SU-DHL-6 (cell line): ENCODE measurements around the gene TRPM1.

Experiments
- H2AFZ ChIP-seq: fragments of 200-600 bp; sonication (generic); 2 replicates; pipeline ENCODE4 v1.6.1; 2014; ENCODE audit warnings: low read depth, mild to moderate bottlenecking, moderate library complexity, mixed read lengths, antibody characterized with exemption, low read length; ENCODE audit not compliant: severe bottlenecking
- H3F3A ChIP-seq: fragments of 200-600 bp; shearing (Covaris generic); 2 replicates; pipeline ENCODE4 v1.6.0; 2016; ENCODE audit warnings: antibody characterized with exemption, mild to moderate bottlenecking; ENCODE audit not compliant: insufficient read depth
- H3K27ac ChIP-seq: fragments of 200-600 bp; sonication (generic); 2 replicates; pipeline ENCODE4 v1.5.1; 2016; ENCODE audit warnings: low read depth, mild to moderate bottlenecking, low read length, moderate library complexity, mixed read lengths
- H3K27me3 ChIP-seq: fragments of 200-600 bp; sonication (generic), shearing (Covaris generic); 2 replicates; pipeline ENCODE4 v1.6.0; 2014; ENCODE audit warnings: mild to moderate bottlenecking, low read length
- H3K36me3 ChIP-seq: fragments of 200-600 bp; sonication (generic); 2 replicates; pipeline ENCODE4 v1.6.1; 2014; ENCODE audit warnings: mild to moderate bottlenecking, low read length, mixed read lengths
- H3K4me2 ChIP-seq: fragments of 300-600, 200-600 bp; shearing (Covaris generic), sonication (generic); 2 replicates; pipeline ENCODE4 v1.6.0; 2014; ENCODE audit warnings: low read length, low read depth, mild to moderate bottlenecking; ENCODE audit not compliant: poor library complexity, severe bottlenecking
- H3K4me3 ChIP-seq: fragments of 200-600 bp; sonication (generic); 2 replicates; pipeline ENCODE4 v1.5.1; 2014; ENCODE audit warnings: antibody characterized with exemption, low read length, mild to moderate bottlenecking, mixed read lengths; ENCODE audit not compliant: insufficient read depth, poor library complexity, severe bottlenecking
- H3K79me2 ChIP-seq: fragments of 200-600 bp; sonication (generic); 2 replicates; pipeline ENCODE4 v1.6.1; 2014; ENCODE audit warnings: mild to moderate bottlenecking, low read length, moderate library complexity; ENCODE audit not compliant: insufficient read depth
- H3K9ac ChIP-seq: fragments of 200-600 bp; sonication (generic); 2 replicates; pipeline ENCODE4 v1.7.0; 2014; ENCODE audit warnings: mild to moderate bottlenecking, low read length
- H3K9me2 ChIP-seq: fragments of 200-600 bp; sonication (generic); replicated peaks from 2 replicates; pipeline ENCODE4 v1.6.1; 2014; ENCODE audit warnings: low read length; ENCODE audit not compliant: insufficient read depth
- H3K9me3 ChIP-seq: fragments of 200-600 bp; sonication (generic); 2 replicates; pipeline ENCODE4 v1.6.1; 2014; ENCODE audit warnings: low read length, mixed read lengths; ENCODE audit not compliant: insufficient read depth
- H4K20me1 ChIP-seq: fragments of 200-600 bp; sonication (generic); 2 replicates; pipeline ENCODE4 v1.6.1; 2014; ENCODE audit warnings: low read depth, mild to moderate bottlenecking, antibody characterized with exemption, low read length, moderate library complexity, mixed read lengths
- EZH2phosphoT487 ChIP-seq: fragments of 200-600 bp; sonication (generic), shearing (Covaris generic); conservative IDR thresholded peaks from 2 replicates; pipeline ENCODE4 v1.6.1; 2018; ENCODE audit warnings: mild to moderate bottlenecking, antibody characterized with exemption, low read length, moderate library complexity, mixed read lengths
- TF ChIP-seq, protein P1 (sequence below): fragments of 200-600 bp; sonication (generic); IDR thresholded peaks from one replicate; pipeline ENCODE4 v1.5.1; 2017; ENCODE audit warnings: antibody characterized with exemption, mild to moderate bottlenecking, low read length, moderate library complexity; ENCODE audit not compliant: insufficient read depth, poor library complexity, severe bottlenecking

TRPM1 gene

GRCh38 chr15:30984542-30984941, 117.0 kb downstream of the TRPM1 start:
- no peak overlapping the region for H3K4me3 ChIP-seq
- no peak overlapping the region for H3K9ac ChIP-seq
- H3K79me2 ChIP-seq = no peaks in the 10 kb centered on the region; the same call in 1 of the 2 replicates
- H3K4me2 ChIP-seq = no peak overlapping the region
- no peak for TF ChIP-seq EZH2phosphoT487
- TF ChIP-seq, protein P1, sequence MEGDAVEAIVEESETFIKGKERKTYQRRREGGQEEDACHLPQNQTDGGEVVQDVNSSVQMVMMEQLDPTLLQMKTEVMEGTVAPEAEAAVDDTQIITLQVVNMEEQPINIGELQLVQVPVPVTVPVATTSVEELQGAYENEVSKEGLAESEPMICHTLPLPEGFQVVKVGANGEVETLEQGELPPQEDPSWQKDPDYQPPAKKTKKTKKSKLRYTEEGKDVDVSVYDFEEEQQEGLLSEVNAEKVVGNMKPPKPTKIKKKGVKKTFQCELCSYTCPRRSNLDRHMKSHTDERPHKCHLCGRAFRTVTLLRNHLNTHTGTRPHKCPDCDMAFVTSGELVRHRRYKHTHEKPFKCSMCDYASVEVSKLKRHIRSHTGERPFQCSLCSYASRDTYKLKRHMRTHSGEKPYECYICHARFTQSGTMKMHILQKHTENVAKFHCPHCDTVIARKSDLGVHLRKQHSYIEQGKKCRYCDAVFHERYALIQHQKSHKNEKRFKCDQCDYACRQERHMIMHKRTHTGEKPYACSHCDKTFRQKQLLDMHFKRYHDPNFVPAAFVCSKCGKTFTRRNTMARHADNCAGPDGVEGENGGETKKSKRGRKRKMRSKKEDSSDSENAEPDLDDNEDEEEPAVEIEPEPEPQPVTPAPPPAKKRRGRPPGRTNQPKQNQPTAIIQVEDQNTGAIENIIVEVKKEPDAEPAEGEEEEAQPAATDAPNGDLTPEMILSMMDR = no peak
- no peaks in the 10 kb centered on the region for H3K27me3 ChIP-seq
- no peak overlapping the region for H3K27ac ChIP-seq
- no peaks in the 10 kb centered on the region for H3K9me2 ChIP-seq
- H3F3A ChIP-seq = no peaks in the 10 kb centered on the region; the same call in 1 of the 2 replicates
- no peaks in the 10 kb centered on the region for H3K36me3 ChIP-seq
- H4K20me1 ChIP-seq = no peaks in the 10 kb centered on the region
- no peaks in the 10 kb centered on the region for H3K9me3 ChIP-seq
- H2AFZ ChIP-seq = no peak overlapping the region

DNA sequence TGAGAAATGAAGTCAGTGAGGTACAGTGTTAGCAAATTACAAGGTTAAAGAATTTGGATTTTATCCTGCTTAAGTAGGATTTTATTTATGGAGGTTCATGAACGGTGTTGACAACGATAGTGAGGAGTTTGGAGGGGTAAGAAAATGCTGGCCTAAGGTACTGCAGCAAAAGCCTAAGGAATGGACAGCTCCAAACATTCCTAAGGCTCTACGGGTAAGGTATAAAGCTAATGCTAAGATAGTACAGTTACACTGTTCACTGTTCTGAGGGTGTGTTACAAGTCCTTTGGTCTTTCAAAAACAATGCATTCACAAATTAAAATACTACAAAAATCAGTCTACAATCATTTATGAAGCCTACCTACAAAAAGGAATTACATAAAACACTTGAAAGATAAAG, 117.4 kb downstream of the TRPM1 start:
- H3K9ac ChIP-seq = no peak overlapping the region
- H3K36me3 ChIP-seq = no peaks in the 10 kb centered on the region
- H4K20me1 ChIP-seq = no peaks in the 10 kb centered on the region
- H3K9me3 ChIP-seq = no peaks in the 10 kb centered on the region
- no peaks in the 10 kb centered on the region for H3K27me3 ChIP-seq
- H3K27ac ChIP-seq = no peak overlapping the region
- no peak overlapping the region for H3K4me2 ChIP-seq
- no peak overlapping the region for H3K4me3 ChIP-seq
- H3K9me2 ChIP-seq = no peaks in the 10 kb centered on the region
- H3K79me2 ChIP-seq = no peaks in the 10 kb centered on the region; the same call in 1 of the 2 replicates
- no peaks in the 10 kb centered on the region; the same call in 1 of the 2 replicates for H3F3A ChIP-seq
- H2AFZ ChIP-seq = no peak overlapping the region
- TF ChIP-seq, protein P1 = no peak
- TF ChIP-seq EZH2phosphoT487 = no peak

DNA sequence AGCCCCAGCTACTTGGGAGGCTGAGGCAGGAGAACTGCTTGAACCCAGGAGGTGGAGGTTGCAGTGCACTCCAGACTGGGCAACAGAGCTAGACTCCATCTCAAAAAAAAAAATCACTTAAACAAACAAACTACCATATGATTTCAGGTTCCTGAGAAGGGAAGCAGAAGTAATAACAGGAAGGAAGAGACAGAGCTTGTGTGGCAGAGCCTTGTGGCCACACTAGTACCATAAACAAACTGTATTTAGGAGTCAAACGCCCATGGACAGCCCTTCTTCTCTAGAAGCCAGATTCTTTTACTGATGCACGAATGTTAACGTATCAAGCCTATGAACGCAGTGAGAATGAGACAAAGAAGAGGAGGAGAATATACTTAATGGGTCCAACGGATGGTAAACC, 122.1 kb downstream of the TRPM1 start:
- no peaks in the 10 kb centered on the region for H3K9me3 ChIP-seq
- no peak overlapping the region for H3K27ac ChIP-seq
- no peaks in the 10 kb centered on the region; the same call in 1 of the 2 replicates for H3F3A ChIP-seq
- H3K4me2 ChIP-seq = no peak overlapping the region
- H4K20me1 ChIP-seq = no peaks in the 10 kb centered on the region
- no peak overlapping the region for H3K4me3 ChIP-seq
- no peaks in the 10 kb centered on the region for H3K9me2 ChIP-seq
- no peaks in the 10 kb centered on the region for H3K27me3 ChIP-seq
- no peaks in the 10 kb centered on the region; the same call in 1 of the 2 replicates for H3K79me2 ChIP-seq
- no peak overlapping the region for H2AFZ ChIP-seq
- peaks cover 6% of the 10 kb centered on the region; the same call in 1 of the 2 replicates for H3K36me3 ChIP-seq
- no peak overlapping the region for H3K9ac ChIP-seq
- TF ChIP-seq EZH2phosphoT487 = no peak
- TF ChIP-seq, protein P1 = no peak
